SK-MEL-5 (cell line): ENCODE data around the gene PIEZO2. TPM values are rescaled to one million over a fixed set of nuclear protein-coding genes. Genes with fewer than 3 reads are reported as not detected.
A peak's percentile ranks its signal among the peaks of the same experiment; 100 is the strongest.

Source experiments
- DNase-seq: peaks from one replicate; pipeline ENCODE4 v3.0.0-alpha.2; 2016; ENCODE audit warnings: low read depth, low spot score
- in situ Hi-C: cut with HindIII; loops from 2 replicates; pipeline ENCODE4 v1.10.0; 2016; ENCODE audit warnings: low sequenced_read_pairs, high pct_unique_total_duplicates, low pct_unique_long_range_greater_than_20kb
- total RNA-seq: library from RNA; depleted of rRNA; stranded (reverse); fragments of >200 nt; shearing (Covaris generic); gene quantifications from 2 replicates; pipeline ENCODE4 v1.2.3, GENCODE V29; 2014

The PIEZO2 gene
- total RNA-seq, 1 experiment from 2014 or later, result 0.61 TPM

GRCh38 chr18:10785798-10786197 lies 363.6 kb downstream of the PIEZO2 start:
- DNase-seq, result no peak
- in situ Hi-C loops, result no loop called here

GRCh38 chr18:10784596-10785202 lies 364.7 kb downstream of the PIEZO2 start:
- in situ Hi-C loops, result no loop called here
- DNase-seq, result no peak

GRCh38 chr18:10783941-10784340 lies 365.4 kb downstream of the PIEZO2 start:
- DNase-seq, result peak; percentile 71
- in situ Hi-C loops, result no loop called here

- in situ Hi-C loops, result no loop called here
- no peak for DNase-seq
Measured at GRCh38 chr18:10776493-10776892, 372.9 kb downstream of the PIEZO2 start.

GRCh38 chr18:10775026-10775425 lies 374.3 kb downstream of the PIEZO2 start:
- DNase-seq, result no peak
- in situ Hi-C loops, result no loop called here

GRCh38 chr18:10771053-10771709 lies 378.2 kb downstream of the PIEZO2 start:
- no peak for DNase-seq
- in situ Hi-C loops, result no loop called here

GRCh38 chr18:10770264-10770663 lies 379.1 kb downstream of the PIEZO2 start:
- DNase-seq, result no peak
- in situ Hi-C loops, result no loop called here

GRCh38 chr18:10768221-10768620 lies 381.1 kb downstream of the PIEZO2 start:
- in situ Hi-C loops, result no loop called here
- no peak for DNase-seq

- in situ Hi-C loops, result no loop called here
- no peak for DNase-seq
Measured at GRCh38 chr18:10767658-10768057, 381.7 kb downstream of the PIEZO2 start.

- in situ Hi-C loops, result no loop called here
- DNase-seq, result no peak
Measured at GRCh38 chr18:10760986-10761385, 388.4 kb downstream of the PIEZO2 start.

- DNase-seq, result no peak
- in situ Hi-C loops, result no loop called here
Measured at GRCh38 chr18:10759241-10759640, 390.1 kb downstream of the PIEZO2 start.

- DNase-seq, result no peak
- in situ Hi-C loops, result no loop called here
Measured at GRCh38 chr18:10757946-10758345, 391.4 kb downstream of the PIEZO2 start.

GRCh38 chr18:10757349-10757748 lies 392.0 kb downstream of the PIEZO2 start:
- in situ Hi-C loops, result no loop called here

GRCh38 chr18:10755855-10756254 lies 393.5 kb downstream of the PIEZO2 start:
- in situ Hi-C loops, result no loop called here
- no peak for DNase-seq

More at GRCh38 chr18:10757349-10757748, 392.0 kb downstream of the PIEZO2 start:
- DNase-seq, result no peak

- no peak for DNase-seq
- in situ Hi-C loops, result no loop called here
Measured at GRCh38 chr18:10754128-10754527, 395.2 kb downstream of the PIEZO2 start.

GRCh38 chr18:10752382-10752781 lies 397.0 kb downstream of the PIEZO2 start:
- in situ Hi-C loops, result no loop called here
- no peak for DNase-seq

GRCh38 chr18:10751653-10752052 lies 397.7 kb downstream of the PIEZO2 start:
- DNase-seq, result no peak
- in situ Hi-C loops, result no loop called here

- in situ Hi-C loops, result no loop called here
- no peak for DNase-seq
Measured at GRCh38 chr18:10750191-10751035, 399.0 kb downstream of the PIEZO2 start.

GRCh38 chr18:10748641-10749040 lies 400.7 kb downstream of the PIEZO2 start:
- no peak for DNase-seq
- in situ Hi-C loops, result no loop called here
